ENCODE data around the gene SMAD6. TPM values are rescaled to one million over a fixed set of nuclear protein-coding genes. Genes with fewer than 3 reads are reported as not detected.
A peak's percentile ranks its signal among the peaks of the same experiment; 100 is the strongest.

The SMAD6 gene
- total and polyA plus RNA-seq, 2 experiments from 2014 or later, result 1.6 to 15.7 TPM

DNA sequence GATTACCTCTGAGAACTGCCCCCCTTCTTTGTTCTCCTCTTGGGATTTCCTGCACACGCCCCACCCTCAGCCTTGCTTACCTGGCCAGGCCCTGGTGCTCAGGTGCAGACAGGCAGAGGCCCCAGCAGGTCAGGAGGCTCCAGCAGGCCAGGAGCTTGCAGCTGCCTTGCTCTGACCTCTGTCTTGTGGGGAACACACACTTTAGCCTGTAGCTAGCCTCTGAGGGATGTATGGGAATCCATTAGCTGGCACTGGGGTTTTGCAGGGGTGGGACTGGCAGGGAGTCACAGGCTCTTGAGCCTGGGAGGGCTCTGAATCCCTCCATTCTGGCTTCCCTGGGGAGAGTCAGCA lies 2.7 kb downstream of the SMAD6 start:
- ATAC-seq, result no peak
- H3K4me1 ChIP-seq (ENCODE audit: insufficient read depth), result peaks cover 27% of the 10 kb centered on the region
- H3K4me2 ChIP-seq, result peak overlapping the region; percentile 95
- no peaks in the 10 kb centered on the region for H3K9me2 ChIP-seq (ENCODE audit: insufficient read depth)
- peak overlapping the region; percentile 76 for H3K4me3 Mint-ChIP-seq
- DNase-seq (ENCODE audit: low spot score), result no peak
- H3K4me3 ChIP-seq, result peak overlapping the region; percentile 86; the same call in 1 of the 2 replicates
- H3K27me3 Mint-ChIP-seq (ENCODE audit: insufficient read depth, low read depth, poor library complexity), result peaks cover 41% of the 10 kb centered on the region
- peaks cover 35% of the 10 kb centered on the region for H3K4me1 Mint-ChIP-seq
- H3K27ac Mint-ChIP-seq, result no peak overlapping the region
- no peak overlapping the region for H2AFZ ChIP-seq
- H3K79me2 ChIP-seq (replicated peaks; ENCODE audit: insufficient read depth), result peaks cover 15% of the 10 kb centered on the region
- H4K20me1 ChIP-seq (replicated peaks; ENCODE audit: insufficient read depth), result peaks cover 27% of the 10 kb centered on the region
- peaks cover 46% of the 10 kb centered on the region for H3K27me3 ChIP-seq (ENCODE audit: insufficient read depth)
- H3K9me3 Mint-ChIP-seq, result no peaks in the 10 kb centered on the region
- TF ChIP-seq EZH2 (IDR thresholded peaks at IDR 0.05; ENCODE audit: low read depth, unreplicated experiment), result no peak
- TF ChIP-seq CREB1 (CRISPR knock-in tag; IDR thresholded peaks at IDR 0.05; ENCODE audit: low read depth), result no peak
- no peak for TF ChIP-seq POLR2AphosphoS5 (IDR thresholded peaks at IDR 0.05; ENCODE audit: low read depth)
- peaks cover 2% of the 10 kb centered on the region; the same call in 1 of the 3 replicates for H3K36me3 Mint-ChIP-seq (ENCODE audit: low read depth)
- H3K36me3 ChIP-seq (ENCODE audit: insufficient read depth), result no peaks in the 10 kb centered on the region
- H3F3A ChIP-seq (replicated peaks; ENCODE audit: low read depth), result peaks cover 6% of the 10 kb centered on the region
- H3K27ac ChIP-seq (ENCODE audit: low read depth), result no peak overlapping the region

DNA sequence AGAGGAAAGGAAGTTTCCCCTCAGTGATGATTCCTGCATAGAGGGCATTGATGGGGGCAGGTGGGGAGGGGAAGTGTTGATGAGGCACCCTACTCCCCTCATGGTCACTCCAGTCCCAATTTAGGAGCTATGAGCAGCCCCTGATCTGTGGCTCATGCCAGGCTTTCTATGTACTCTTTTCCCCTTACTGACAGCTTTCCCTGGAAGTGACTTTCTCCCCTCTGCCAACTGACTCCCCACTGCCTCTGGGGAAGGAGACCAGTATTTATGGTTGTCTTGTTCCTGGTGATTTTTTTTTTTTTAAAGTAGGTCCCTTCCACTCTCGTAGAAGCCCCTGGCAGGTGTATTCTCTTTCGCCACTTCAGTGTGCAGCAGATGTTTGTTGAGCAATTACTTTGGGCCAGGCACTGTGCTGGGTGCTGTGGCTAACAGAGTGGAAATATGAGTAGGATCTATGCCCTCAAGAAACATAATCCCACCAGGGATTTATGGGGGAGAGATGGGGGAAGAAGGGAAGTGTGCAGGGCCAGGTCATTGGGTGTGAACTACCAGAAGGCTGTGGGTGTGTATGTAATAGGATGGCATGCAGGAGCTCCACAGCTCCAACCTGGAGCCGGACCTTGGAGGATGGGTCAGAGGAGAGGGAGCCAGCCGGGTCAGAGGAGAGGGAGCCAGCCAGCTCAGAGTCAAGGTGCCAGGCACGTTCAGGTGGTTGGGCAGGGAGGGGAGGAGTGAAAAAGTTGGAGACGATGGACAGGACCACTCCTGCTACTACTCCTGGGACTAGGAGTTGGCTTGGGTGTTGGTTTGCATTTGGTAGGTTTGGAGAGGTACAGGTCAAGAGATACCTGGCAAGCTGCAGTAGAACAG lies 3.5 kb downstream of the SMAD6 start:
- no peak for TF ChIP-seq NANOG (IDR thresholded peaks at IDR 0.05; ENCODE audit: borderline replicate concordance)
- TF ChIP-seq CREB1 (CRISPR knock-in tag; IDR thresholded peaks at IDR 0.05; ENCODE audit: low read depth), result no peak
- TF ChIP-seq ETS1 (IDR thresholded peaks at IDR 0.05), result no peak
- peaks cover 15% of the 10 kb centered on the region for H3K79me2 ChIP-seq (replicated peaks; ENCODE audit: insufficient read depth)
- peaks cover 20% of the 10 kb centered on the region for H3K4me1 ChIP-seq (ENCODE audit: insufficient read depth)
- Mint-ChIP-seq H3K9me3 (no peaks in the 10 kb centered on the region), H3K27ac (no peak overlapping the region), H3K36me3 (ENCODE audit: low read depth) (peaks cover 2% of the 10 kb centered on the region; the same call in 1 of the 3 replicates), H3K27me3 (ENCODE audit: insufficient read depth, low read depth, poor library complexity) (peaks cover 38% of the 10 kb centered on the region), H3K4me3 (no peak overlapping the region; the same call in 2 of the 3 replicates), H3K4me1 (peaks cover 31% of the 10 kb centered on the region)
- no peak overlapping the region for H3K27ac ChIP-seq (ENCODE audit: low read depth)
- no peaks in the 10 kb centered on the region for H3K9me2 ChIP-seq (ENCODE audit: insufficient read depth)
- H3K4me3 ChIP-seq, result peak overlapping the region; percentile 86; the same call in 1 of the 2 replicates
- H3F3A ChIP-seq (replicated peaks; ENCODE audit: low read depth), result peaks cover 6% of the 10 kb centered on the region
- peaks cover 38% of the 10 kb centered on the region for H3K27me3 ChIP-seq (ENCODE audit: insufficient read depth)
- H4K20me1 ChIP-seq (replicated peaks; ENCODE audit: insufficient read depth), result peaks cover 27% of the 10 kb centered on the region
- H3K36me3 ChIP-seq (ENCODE audit: insufficient read depth), result no peaks in the 10 kb centered on the region
- DNase-seq (ENCODE audit: low spot score) (no peak), ATAC-seq (no peak)
- H2AFZ ChIP-seq, result no peak overlapping the region
- no peak overlapping the region; the same call in 1 of the 2 replicates for H3K4me2 ChIP-seq

DNA sequence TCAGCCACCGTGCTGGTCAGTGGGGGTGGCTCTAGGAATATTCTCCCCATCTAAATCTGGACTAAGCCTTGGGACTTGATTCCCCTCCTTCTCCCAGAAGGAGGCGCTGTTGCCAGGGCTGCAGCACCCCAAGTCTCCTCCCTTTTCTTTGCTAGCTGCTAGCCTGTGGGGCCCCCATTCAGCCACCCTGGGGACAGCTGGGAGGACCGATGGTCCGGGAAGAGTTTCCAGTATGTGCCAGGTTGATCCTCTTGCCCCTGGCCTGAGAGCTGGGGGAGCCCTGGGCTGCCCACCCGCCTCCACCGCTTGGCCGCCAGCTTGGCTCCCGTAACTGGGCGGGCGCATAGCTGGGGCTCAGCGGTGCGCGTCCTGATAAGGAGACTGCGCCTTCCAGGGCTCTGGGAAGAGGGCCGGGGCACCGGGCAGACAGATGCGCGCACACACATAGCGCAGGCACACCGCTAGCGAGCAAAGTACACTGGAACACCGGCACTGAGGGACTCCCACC lies 4.2 kb downstream of the SMAD6 start:
- H3K9me2 ChIP-seq (ENCODE audit: insufficient read depth), result no peaks in the 10 kb centered on the region
- H3K4me3 ChIP-seq, result no peak overlapping the region
- no peak overlapping the region for H3K4me2 ChIP-seq
- H4K20me1 ChIP-seq (replicated peaks; ENCODE audit: insufficient read depth), result peaks cover 27% of the 10 kb centered on the region
- DNase-seq (ENCODE audit: low spot score) (no peak), ATAC-seq (no peak)
- H3K27ac ChIP-seq (ENCODE audit: low read depth), result no peak overlapping the region
- peaks cover 30% of the 10 kb centered on the region for H3K4me1 Mint-ChIP-seq
- H3K27me3 ChIP-seq (ENCODE audit: insufficient read depth), result peaks cover 37% of the 10 kb centered on the region
- H2AFZ ChIP-seq, result no peak overlapping the region
- H3K27me3 Mint-ChIP-seq (ENCODE audit: insufficient read depth, low read depth, poor library complexity), result peaks cover 36% of the 10 kb centered on the region
- H3K36me3 Mint-ChIP-seq (ENCODE audit: low read depth), result peaks cover 2% of the 10 kb centered on the region; the same call in 1 of the 3 replicates
- peaks cover 15% of the 10 kb centered on the region for H3K79me2 ChIP-seq (replicated peaks; ENCODE audit: insufficient read depth)
- no peaks in the 10 kb centered on the region for H3K36me3 ChIP-seq (ENCODE audit: insufficient read depth)
- TF ChIP-seq CTCF (conservative IDR thresholded peaks at IDR 0.05; ENCODE audit: low read depth in 2 of 2) (peak; percentile 61 to 62), STAT1 (IDR thresholded peaks at IDR 0.05; ENCODE audit: unreplicated experiment) (no peak), ZNF114 (CRISPR knock-in tag; IDR thresholded peaks at IDR 0.05) (peak; percentile 44; the same call in 1 of the 2 replicates)
- H3K9me3 Mint-ChIP-seq, result no peaks in the 10 kb centered on the region
- H3F3A ChIP-seq (replicated peaks; ENCODE audit: low read depth), result peaks cover 6% of the 10 kb centered on the region
- H3K4me3 Mint-ChIP-seq, result no peak overlapping the region
- H3K4me1 ChIP-seq (ENCODE audit: insufficient read depth), result peaks cover 20% of the 10 kb centered on the region
- no peak overlapping the region for H3K27ac Mint-ChIP-seq
